Medulla oblongata (tissue), 1 donor: ENCODE results near the gene TIGD4.

Experiments used
- DNase-seq: peaks from one replicate; pipeline ENCODE4 v3.0.0-alpha.2; 2015; ENCODE audit errors: extremely low spot score

TIGD4 gene

GRCh38 chr4:152719801-152720556 lies 59.6 kb downstream of the TIGD4 start:
- DNase-seq, result no peak
